Activated CD8-positive, alpha-beta memory T cell treated with anti-CD3 and anti-CD28 coated beads, Interleukin-2, amount 10 ng/mL, durations not matched to agents 7 days and 5 days (primary cell): Measurements from ENCODE around the gene CLK1. TPM values are rescaled to one million over a fixed set of nuclear protein-coding genes. Genes with fewer than 3 reads are reported as not detected.
A peak's percentile ranks its signal among the peaks of the same experiment; 100 is the strongest.

ENCODE experiments used
- ATAC-seq: fragments of 150-1000 bp; cut with Tn5 transposase; one replicate; pipeline ENCODE4 v1.10.0; 2021; ENCODE audit warnings: moderate library complexity
- CTCF ChIA-PET: fragments of 350-600 bp; sonication (Branson Sonifier 250); formaldehyde crosslinking; loops from one replicate; lab custom pipeline; 2021; ENCODE audit warnings: antibody characterized with exemption; lab: Charles Lee
- DNase-seq: peaks from one replicate; pipeline ENCODE4 v3.0.0-alpha.2; 2020
- H3K27ac Mint-ChIP-seq: one replicate; pipeline ENCODE4 v1.8.0; 2021; ENCODE audit warnings: mild to moderate bottlenecking, mixed read lengths
- H3K27me3 Mint-ChIP-seq: one replicate; pipeline ENCODE4 v1.8.0; 2021; ENCODE audit warnings: mixed read lengths
- H3K36me3 Mint-ChIP-seq: one replicate; pipeline ENCODE4 v1.8.0; 2021; ENCODE audit warnings: mild to moderate bottlenecking, mixed read lengths
- H3K4me1 Mint-ChIP-seq: one replicate; pipeline ENCODE4 v1.8.0; 2021; ENCODE audit warnings: mixed read lengths
- H3K4me3 Mint-ChIP-seq: one replicate; pipeline ENCODE4 v1.8.0; 2021; ENCODE audit warnings: mild to moderate bottlenecking, moderate library complexity, mixed read lengths
- H3K9me3 Mint-ChIP-seq: one replicate; pipeline ENCODE4 v1.8.0; 2022; ENCODE audit warnings: low read depth, mixed read lengths
- total RNA-seq, 2 experiments: library from RNA; stranded (reverse); gene quantifications; one replicate each; pipeline ENCODE4 v1.2.3, GENCODE V29; 2021

Gene CLK1
- total RNA-seq, 2 experiments from 2014 or later: 129 to 130 TPM

- Mint-ChIP-seq H3K4me3 (peak overlapping the region; percentile 92), H3K4me1 (peaks cover 59% of the 10 kb centered on the region), H3K36me3 (peaks cover 60% of the 10 kb centered on the region), H3K27ac (peak overlapping the region; percentile 81), H3K9me3 (no peaks in the 10 kb centered on the region), H3K27me3 (no peaks in the 10 kb centered on the region)
- ATAC-seq (no peak), DNase-seq (no peak)
- CTCF ChIA-PET: interaction anchor here (0.6 to 2.2 kb wide), 3 partner anchors 35 to 463 kb away, joined by 3 to 7 read pairs (median 3); no protein-coding TSS in a partner anchor
These were observed 50.1 kb downstream of the CLK1 start for GRCh38 chr2:200814276-200814815.

DNA sequence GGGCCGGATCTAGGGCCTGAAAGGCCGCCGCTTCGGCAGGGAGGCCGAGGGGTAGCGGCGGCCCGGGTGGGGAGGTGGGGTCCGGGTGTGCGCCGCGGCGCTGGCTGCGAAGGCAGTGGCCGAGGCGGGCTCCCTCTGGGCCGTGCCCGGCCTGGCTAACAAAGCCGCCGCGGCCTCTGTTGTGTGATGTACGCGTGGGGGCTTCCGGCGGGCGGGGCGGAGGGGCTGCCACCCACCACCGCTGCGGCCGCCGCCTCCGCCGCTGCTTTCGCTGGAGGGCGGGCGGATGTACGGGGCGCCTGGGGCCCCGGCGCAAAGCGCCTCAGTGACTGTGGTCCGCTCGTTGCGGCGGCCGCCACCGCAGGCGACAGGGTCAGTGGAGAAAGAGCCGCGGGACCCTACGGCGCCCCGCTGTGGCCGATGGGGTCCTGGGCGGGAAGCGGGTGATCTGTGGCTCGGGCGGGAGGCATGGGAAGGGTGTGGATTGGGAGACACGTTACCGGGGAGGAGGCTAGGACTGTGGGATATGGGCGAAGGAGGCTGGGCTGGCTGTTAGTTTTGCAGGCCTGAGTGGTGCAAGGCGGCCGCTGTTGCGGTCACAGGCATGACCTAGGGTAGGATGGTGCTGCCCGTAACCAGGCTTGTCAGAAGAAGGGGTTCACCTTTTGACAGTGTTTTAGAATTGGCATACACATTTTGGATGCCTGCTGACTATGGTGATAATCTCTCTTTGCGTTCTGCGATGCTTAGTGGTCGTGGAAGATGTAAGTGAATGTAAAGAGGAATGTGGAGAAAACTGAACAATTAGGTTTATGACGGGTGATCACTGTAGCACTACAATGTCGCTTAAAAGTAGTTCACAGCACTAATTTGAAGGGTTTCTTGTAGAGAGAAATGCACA, 52.1 kb downstream of the CLK1 start:
- Mint-ChIP-seq H3K4me3 (peak overlapping the region; percentile 92), H3K4me1 (peaks cover 53% of the 10 kb centered on the region), H3K36me3 (peaks cover 43% of the 10 kb centered on the region), H3K27me3 (no peaks in the 10 kb centered on the region), H3K27ac (peak overlapping the region; percentile 98), H3K9me3 (no peaks in the 10 kb centered on the region)
- peak; percentile 79 for DNase-seq
- peak; percentile 50 for ATAC-seq
- CTCF ChIA-PET: interaction anchor here (0.5 to 2.2 kb wide), 3 partner anchors 99 to 407 kb away, joined by 3 to 8 read pairs (median 7); no protein-coding TSS in a partner anchor

DNA sequence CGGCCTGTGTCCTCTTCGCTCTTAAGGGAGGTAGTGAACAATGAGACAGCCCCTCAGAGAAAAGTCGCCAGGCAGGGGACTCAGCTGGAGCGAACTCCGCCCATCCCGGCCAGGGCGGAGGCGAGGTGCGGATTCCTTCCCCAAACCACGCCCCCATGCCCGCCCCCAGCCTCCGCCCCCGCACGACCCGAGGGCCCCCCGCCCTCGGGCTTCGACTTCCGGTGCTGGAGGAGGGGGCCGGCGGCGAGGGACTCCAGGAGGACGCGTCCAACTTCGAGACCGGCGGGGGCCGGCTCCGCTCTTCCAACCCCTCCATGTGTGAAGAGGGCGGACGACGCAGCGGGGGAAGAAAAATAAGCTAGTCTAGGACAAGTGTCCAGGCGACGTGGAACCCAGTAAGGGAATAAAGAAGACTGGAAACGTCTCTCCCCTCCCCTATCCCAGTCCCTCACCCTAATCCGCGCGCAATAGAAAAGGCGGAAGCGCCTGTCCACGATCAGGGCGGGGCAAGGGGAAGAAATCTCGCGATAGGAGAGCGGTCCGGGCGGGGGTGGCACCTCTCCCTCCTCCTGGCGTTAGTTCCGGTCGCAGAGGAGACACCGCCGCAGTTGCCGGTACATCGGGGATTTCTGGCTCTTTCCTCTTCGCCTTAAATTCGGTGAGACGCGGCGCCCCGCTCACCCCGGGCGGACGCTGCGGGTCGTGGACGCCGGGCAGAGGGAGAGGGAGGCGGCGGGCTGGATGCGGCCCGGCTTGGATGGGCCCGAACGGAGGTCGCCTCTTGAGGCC, 52.9 kb downstream of the CLK1 start, which contains the start of gene BZW1:
Gene BZW1 (plus strand): TSS at position 578 of the 789 bp plus-strand sequence. CDS start 1,308 bp downstream, outside the sequence.
- peak within 1 kb of the TSS; percentile 98 for H3K27ac Mint-ChIP-seq

DNA sequence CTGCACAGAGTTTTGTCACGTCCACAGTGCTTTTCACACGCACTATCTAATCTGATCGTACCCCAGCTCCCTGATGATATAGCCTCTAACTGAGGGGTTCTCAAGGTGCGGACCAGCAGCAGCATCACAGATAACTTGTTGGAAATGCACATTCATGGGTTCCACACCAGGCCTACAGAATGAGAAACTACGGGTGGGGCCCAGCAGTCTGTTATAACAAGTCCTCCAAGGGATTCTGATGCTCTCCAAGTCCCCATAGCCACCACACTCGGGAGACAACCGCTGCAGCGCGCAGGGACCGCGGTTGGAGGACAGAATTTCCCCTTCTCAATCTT, 53.5 kb downstream of the CLK1 start:
- no peaks in the 10 kb centered on the region for H3K9me3 Mint-ChIP-seq
- ATAC-seq (no peak), DNase-seq (no peak)
- peaks cover 45% of the 10 kb centered on the region for H3K4me1 Mint-ChIP-seq
- CTCF ChIA-PET: interaction anchor here (1.6 kb wide), 1 partner anchor 98 kb away, joined by 8 read pairs; no protein-coding TSS in a partner anchor
- H3K27ac Mint-ChIP-seq: peak overlapping the region; percentile 98
- H3K36me3 Mint-ChIP-seq: peaks cover 31% of the 10 kb centered on the region
- H3K27me3 Mint-ChIP-seq: no peaks in the 10 kb centered on the region
- peak overlapping the region; percentile 92 for H3K4me3 Mint-ChIP-seq

More for the DNA sequence above, 52.9 kb downstream of the CLK1 start, which contains the start of gene BZW1:
- Mint-ChIP-seq H3K36me3 (peaks cover 36% of the 10 kb centered on the region), H3K4me1 (peaks cover 50% of the 10 kb centered on the region), H3K4me3 (peak within 1 kb of the TSS; percentile 92), H3K27me3 (no peaks in the 10 kb centered on the region), H3K9me3 (no peaks in the 10 kb centered on the region)
- CTCF ChIA-PET: interaction anchor here (0.5 to 1.6 kb wide), 2 partner anchors 98 to 408 kb away, joined by 3 to 8 read pairs; no protein-coding TSS in a partner anchor
- peak; percentile 98 for DNase-seq
- peak; percentile 84 for ATAC-seq

GRCh38 chr2:200810252-200810997, 54.0 kb downstream of the CLK1 start:
- DNase-seq: no peak
- CTCF ChIA-PET: interaction anchor here (1.6 kb wide), 1 partner anchor 97 kb away, joined by 8 read pairs; no protein-coding TSS in a partner anchor

GRCh38 chr2:200809506-200810251, 54.8 kb downstream of the CLK1 start:
- H3K36me3 Mint-ChIP-seq: peaks cover 18% of the 10 kb centered on the region
- CTCF ChIA-PET: no interaction called here
- peaks cover 33% of the 10 kb centered on the region for H3K4me1 Mint-ChIP-seq
- no peaks in the 10 kb centered on the region for H3K27me3 Mint-ChIP-seq
- DNase-seq (no peak), ATAC-seq (no peak)
- H3K4me3 Mint-ChIP-seq: no peak overlapping the region
- H3K9me3 Mint-ChIP-seq: no peaks in the 10 kb centered on the region
- no peak overlapping the region for H3K27ac Mint-ChIP-seq

More at GRCh38 chr2:200810252-200810997, 54.0 kb downstream of the CLK1 start:
- Mint-ChIP-seq H3K27me3 (no peaks in the 10 kb centered on the region), H3K4me1 (peaks cover 40% of the 10 kb centered on the region), H3K4me3 (peak overlapping the region; percentile 92), H3K9me3 (no peaks in the 10 kb centered on the region), H3K36me3 (peaks cover 25% of the 10 kb centered on the region), H3K27ac (peak overlapping the region; percentile 98)
- no peak for ATAC-seq

Other genes with a start within 250 kb of the CLK1 start
- gene BZW1, start 52.7 kb downstream of the CLK1 start, total RNA-seq: 100 to 1,000 TPM; 222 to 306 TPM
- 10 to 100 TPM; 40.2 to 41.5 TPM for gene PPIL3, start 24.4 kb upstream of the CLK1 start, total RNA-seq
- 10 to 100 TPM; 28.3 to 37.6 TPM for gene NIF3L1, start 24.7 kb upstream of the CLK1 start, total RNA-seq
- gene ORC2, start 99.0 kb upstream of the CLK1 start, total RNA-seq: 10 to 100 TPM; 54.8 to 57.8 TPM
- 10 to 100 TPM; 33.4 to 37.2 TPM for gene HYCC2, start 207.0 kb upstream of the CLK1 start, total RNA-seq
- gene NDUFB3, start 207.3 kb upstream of the CLK1 start, total RNA-seq: 100 to 1,000 TPM; 116 to 141 TPM